ENCODE measurements around the gene ZNHIT6. TPM values are rescaled to one million over a fixed set of nuclear protein-coding genes. Genes with fewer than 3 reads are reported as not detected.

Gene ZNHIT6
- polyA plus RNA-seq, 10 donors = 16.4 to 23.7 (median 20.8) TPM

DNA sequence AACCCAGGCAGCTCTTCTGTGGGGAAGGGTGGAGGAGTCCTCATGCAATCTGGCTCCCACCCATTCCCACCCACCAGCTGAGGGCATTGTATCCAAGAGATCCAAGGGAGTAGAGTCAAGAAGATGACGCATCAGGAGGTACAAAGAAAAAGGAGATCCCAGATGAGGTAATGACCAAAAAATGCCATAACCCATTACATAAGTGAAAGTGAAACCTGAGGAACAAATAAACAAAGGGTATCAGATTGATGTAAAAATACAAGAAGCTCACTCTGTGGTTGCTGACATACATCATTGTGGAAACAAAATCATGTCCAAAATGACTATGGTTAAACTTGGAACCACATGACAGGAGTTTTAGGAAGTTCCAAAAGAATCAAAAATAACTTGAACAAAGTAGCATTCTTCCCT is 85.2 kb downstream of the ZNHIT6 start:
- no peak for DNase-seq

GRCh38 chr1:85621430-85621829 is 86.8 kb downstream of the ZNHIT6 start:
- no peak for DNase-seq

DNA sequence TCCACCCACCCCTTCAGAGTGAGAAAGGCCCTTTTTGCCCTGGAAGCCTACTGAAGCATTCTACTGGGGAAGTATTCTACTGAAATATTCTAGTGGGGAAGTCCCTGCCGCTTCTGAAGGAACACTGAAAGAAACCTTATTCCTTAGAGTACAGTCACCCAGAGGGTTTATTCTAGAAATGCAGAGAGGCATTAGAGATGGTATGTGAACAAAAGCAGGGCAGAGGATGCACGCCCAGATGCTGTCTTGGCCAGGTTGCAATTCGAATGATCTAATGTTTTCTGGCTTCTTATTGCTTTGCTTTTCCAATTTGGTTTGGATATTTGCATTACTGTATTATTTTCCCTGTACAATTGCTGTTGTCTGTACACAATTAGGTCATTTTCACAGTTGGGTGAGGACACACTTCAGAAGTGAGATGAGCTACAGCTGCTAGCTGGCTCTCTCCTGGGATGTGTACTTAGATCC is 90.6 kb downstream of the ZNHIT6 start:
- DNase-seq = peak in 2 of 3 donors; percentile 42 to 68

GRCh38 chr1:85616736-85617135 is 91.5 kb downstream of the ZNHIT6 start:
- peak in 1 of 3 donors; percentile 22 for DNase-seq

- no peak for DNase-seq
These were observed 91.9 kb downstream of the ZNHIT6 start for GRCh38 chr1:85616364-85616705.

GRCh38 chr1:85615586-85616363 is 92.5 kb downstream of the ZNHIT6 start:
- peak in 2 of 3 donors; percentile 52 to 82 for DNase-seq

DNA sequence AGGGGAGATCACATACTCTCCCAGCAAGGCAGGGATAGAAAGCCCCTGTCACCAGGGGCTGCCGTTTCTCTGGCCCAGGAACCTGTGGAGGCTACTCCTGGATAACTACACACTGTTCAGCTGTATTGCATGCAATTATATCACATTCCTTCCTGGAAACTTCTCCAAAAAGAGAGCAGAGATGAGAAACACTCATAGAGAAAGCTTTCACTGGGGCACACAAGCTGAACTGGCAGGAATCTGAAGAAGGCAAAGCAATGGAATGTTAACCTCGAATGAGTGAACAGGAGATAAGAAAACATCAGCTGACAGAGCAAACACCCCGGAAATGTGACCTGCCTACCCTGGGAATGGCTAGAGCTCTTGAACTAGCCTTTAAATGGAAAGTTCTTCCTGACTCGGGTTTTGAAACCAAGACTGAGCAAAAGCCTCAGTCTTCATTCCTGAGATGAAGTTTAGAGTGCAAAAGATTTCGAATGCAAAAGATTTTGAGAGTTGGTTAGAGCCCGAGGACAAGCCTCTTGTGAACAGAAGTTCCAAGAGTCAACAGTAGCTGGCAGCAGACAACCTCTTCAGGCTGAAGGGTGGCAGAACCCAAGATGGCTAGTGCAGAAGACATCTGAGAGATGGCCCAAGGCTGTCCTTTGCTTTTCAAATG is 95.4 kb downstream of the ZNHIT6 start:
- peak in 2 of 3 donors; percentile 75 to 86 for DNase-seq

DNA sequence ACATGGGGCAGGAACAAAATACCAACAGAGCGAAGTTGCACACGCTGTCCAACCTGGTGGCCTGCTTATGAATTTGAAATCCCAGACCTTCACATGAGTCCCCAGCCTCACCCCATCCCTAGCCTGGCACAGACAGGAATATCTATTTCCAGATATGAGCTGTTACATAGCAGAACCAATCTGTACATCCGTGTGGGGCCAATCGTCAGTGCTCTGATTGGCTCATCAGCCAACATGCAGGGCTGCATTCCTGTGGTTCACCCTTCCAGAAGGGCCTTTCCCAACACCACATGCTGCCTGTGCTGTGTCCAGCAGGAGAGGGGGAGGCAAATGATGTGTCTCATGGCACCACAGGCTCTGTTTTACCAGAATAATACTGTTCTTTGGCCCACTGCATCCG is 96.4 kb downstream of the ZNHIT6 start:
- peak; percentile 59 to 97 (median 78) for DNase-seq

- DNase-seq = peak; percentile 76 to 92 (median 89)
These were observed 96.8 kb downstream of the ZNHIT6 start for GRCh38 chr1:85611425-85611824.

- no peak for DNase-seq
These were observed 98.3 kb downstream of the ZNHIT6 start for GRCh38 chr1:85609976-85610375.

- DNase-seq = no peak
These were observed 99.4 kb downstream of the ZNHIT6 start for GRCh38 chr1:85608851-85609250.

DNA sequence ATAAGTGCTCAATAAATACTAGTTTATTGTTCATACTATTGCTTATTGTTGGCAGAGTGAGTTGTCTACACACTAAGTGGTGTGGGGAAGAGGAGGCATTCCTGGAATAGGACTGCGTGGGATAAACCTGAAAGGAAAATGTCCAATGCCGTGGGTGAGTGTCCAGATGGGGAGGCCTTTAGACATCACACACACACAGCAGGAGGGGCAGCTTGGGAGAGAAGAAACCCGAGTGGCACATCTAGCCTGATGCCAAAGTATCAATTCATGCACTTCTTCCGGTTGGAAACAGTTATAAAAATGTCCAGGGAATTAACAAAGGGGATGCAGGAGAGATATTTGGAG is 100.3 kb downstream of the ZNHIT6 start:
- no peak for DNase-seq

DNA sequence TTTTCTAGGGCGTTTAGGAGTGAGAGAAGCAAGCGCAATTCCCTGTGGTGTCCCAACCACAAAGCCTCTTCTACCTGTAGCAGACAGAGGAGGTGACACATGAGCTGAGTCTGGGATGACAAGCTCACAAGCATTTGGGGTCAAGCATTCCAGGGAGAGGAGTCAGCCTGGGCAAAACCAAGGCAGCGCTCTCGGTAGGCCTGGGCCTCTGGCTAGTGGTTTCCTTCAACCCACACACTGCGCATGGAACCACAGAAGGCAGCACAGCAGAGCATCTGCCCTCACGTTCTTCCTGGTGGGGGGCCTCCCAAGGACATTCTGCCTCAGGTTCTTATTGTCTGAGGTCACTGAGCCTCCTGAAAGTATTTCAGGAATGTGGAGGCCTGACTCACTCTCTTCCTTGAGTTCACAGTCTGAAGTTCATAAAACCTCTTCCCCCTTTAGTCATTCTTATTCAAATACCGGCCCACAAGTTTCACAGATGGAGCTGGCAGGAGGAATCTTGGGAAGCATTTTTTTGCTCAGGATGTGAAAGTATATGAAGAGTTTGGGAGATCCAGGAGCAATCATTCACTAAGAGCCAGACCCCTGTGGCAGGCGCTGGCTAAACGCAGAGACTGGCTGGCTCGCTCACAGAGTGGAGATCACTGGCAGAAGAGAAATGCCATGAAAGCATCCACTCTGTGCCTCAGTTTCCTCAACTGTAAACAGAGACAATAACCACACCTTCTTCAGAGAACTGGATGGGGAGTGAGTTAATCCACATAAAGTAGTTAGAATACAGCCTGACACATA is 100.9 kb downstream of the ZNHIT6 start:
- peak in 1 of 3 donors; percentile 99 for DNase-seq

DNA sequence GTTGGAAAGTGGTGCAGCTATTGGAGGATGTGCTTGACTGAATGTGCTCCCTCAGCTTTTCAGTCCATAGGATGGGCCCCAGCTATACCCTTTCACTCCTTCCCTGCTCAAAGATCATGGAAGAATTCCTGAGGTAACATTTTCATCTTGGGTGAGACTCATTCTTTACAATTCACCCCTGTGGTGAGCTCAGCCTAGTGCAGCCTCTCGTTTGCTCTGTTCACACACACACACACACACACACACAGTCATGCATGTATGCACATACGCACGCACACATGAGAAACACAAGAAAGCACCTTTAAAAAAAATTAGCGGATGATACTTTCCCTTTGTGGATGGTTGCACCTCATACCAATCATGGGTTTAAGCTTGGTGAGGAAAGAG is 101.8 kb downstream of the ZNHIT6 start:
- no peak for DNase-seq

GRCh38 chr1:85605484-85606413 is 102.5 kb downstream of the ZNHIT6 start:
- no peak for DNase-seq

GRCh38 chr1:85604298-85604997 is 103.8 kb downstream of the ZNHIT6 start:
- DNase-seq = no peak

- DNase-seq = no peak
These were observed 105.0 kb downstream of the ZNHIT6 start for GRCh38 chr1:85603086-85603880.

GRCh38 chr1:85602571-85602970 is 105.7 kb downstream of the ZNHIT6 start:
- no peak for DNase-seq

GRCh38 chr1:85601901-85602300 is 106.3 kb downstream of the ZNHIT6 start:
- DNase-seq = no peak

GRCh38 chr1:85599681-85600080 is 108.6 kb downstream of the ZNHIT6 start:
- DNase-seq = no peak
